NCI-H1436 treated with DMSO at 0.1 percent for 48 hours (cell line): Measurements from ENCODE around the gene BLMH.

Experiments
- DNase-seq: peaks from one replicate; lab custom pipeline; 2025; lab: John Stamatoyannopoulos, UW

The BLMH gene

DNA sequence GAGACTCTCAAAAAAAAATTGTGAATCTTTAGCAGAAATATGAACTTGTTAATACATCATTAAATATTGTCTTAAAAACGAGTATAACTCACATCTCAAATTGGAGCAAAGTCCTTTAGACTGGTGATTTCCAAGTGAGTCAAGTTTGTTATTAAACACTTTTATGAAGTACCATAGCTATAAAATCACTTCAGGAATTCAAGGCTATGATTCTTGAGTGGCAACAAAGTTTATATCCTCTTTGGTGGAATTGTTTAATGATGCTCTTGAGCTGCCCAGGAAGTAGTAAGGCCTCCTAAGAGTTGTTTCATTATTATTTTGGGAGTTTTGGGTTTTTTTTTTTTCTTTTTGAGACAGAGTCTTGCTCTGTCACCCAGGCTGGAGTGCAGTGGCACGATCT lies 16.7 kb upstream of the BLMH start:
- no peak for DNase-seq

DNA sequence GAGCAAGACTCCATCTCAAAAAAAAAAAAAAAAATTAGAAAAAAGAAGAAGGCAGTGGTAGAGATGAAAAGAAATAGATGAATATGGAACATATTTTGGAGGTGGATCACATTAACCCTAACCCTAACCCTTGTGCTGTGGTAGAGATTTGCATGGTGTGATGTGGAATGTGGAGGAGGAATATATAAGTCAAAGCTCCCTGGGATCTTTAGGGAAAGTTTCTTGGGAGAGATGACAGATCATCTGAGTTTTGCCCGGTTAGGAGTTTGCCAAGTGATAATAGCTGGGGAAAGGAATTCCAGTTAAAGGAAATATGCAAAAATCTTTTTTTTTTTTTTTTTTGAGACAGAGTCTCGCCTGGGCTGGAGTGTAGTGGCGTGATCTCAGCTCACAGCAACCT lies 13.0 kb upstream of the BLMH start:
- no peak for DNase-seq

DNA sequence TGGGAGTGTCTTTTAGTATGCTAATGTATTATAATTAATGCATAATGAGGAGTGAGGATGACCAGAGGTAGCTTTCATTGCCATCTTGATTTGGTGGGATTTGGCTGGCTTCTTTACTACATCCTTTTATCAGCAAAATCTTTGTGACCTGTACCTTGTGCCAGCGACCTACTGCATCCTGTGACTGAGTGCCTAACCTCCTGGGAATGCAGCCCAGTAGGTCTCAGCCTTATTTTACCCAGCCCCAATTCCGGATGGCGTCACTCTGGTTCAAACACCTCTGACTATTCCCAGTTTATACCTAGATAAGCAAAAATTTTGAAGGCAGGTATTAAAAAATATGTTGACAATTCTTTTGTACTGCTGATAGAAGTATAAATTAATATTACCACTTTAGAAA lies 10.5 kb upstream of the BLMH start:
- no peak for DNase-seq

DNA sequence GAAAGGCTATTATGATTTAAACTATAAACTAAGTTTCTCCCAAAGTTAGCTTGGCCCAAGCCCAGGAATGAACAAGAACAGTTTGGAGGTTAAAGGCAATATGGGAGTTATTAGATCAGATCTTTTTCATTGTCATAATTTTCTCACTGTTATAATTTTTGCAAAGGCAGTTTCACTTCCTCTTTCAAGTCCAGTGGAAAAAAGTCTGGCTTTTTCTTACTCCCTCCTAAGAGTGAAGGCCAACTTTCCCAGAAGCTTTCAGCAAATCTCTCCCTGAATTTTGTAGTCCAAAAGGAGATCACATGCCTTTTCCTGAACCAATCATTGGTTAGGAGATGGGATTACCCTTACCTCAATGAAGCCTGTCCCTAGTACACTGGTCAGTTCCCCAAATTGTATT lies 9.1 kb upstream of the BLMH start:
- no peak for DNase-seq

DNA sequence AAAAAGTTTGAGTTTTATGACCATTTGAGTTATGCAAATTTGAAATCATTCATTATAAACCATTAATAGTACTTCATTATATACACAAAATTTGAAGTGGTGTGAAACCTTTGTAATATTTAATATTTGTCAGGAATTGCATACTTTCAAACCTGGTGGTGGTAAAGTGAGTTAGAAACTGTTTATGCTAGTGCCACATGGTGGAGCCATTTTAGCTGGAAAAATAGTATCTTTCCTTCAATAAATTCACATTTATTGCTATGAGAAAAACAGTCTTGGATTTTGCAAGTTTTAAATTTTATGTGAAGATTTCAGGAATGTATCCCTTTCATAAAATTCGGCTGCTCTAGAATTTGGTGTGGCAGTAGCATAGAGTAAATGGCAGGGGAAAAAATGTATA lies 7.3 kb upstream of the BLMH start:
- no peak for DNase-seq

DNA sequence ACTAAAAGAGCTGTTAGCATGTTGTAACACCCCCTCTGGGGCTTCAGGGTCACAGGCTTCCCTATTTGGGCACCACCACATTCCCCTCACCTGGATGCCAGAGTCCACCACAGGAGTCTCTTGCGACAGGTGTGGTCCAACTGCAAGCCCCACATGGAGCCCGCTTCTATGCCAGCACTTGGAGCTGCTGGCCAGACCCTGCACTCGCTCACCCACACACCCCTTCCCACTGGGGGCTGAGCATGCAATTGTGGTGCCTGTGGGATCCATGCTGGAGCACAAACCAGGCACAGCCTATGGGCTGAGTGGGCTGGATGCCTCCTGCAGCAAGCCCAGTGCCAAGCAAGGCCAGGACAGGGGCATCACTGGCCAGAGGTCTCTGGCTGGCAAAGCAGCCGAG lies 6.0 kb upstream of the BLMH start:
- no peak for DNase-seq

DNA sequence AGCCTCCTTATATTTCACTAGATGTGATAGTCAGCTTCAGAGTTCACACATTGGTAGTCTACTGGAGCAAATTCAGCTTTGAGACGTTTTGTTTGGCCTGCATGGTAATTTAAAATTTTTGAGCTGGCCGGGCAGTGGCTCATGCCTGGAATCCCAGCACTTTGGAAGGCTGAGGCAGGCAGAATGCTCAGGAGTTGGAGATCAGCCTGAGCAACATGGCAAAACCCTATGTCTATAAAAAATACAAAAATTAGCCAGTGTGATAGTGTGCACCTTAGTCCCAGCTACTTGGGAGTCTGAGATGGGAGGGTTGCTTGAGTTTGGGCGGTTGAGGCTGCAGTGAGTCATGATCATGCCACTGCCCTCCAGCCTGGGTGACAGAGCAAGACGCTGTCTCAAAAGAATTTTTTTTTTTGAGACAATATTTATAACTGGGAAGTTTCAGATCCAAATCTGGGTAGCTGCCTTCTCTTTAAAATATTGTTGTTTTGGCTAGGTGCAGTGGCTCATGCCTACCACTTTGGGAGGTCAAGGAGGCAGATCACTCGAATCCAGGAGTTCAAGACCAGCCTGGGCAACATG lies 4.8 kb upstream of the BLMH start:
- no peak for DNase-seq

DNA sequence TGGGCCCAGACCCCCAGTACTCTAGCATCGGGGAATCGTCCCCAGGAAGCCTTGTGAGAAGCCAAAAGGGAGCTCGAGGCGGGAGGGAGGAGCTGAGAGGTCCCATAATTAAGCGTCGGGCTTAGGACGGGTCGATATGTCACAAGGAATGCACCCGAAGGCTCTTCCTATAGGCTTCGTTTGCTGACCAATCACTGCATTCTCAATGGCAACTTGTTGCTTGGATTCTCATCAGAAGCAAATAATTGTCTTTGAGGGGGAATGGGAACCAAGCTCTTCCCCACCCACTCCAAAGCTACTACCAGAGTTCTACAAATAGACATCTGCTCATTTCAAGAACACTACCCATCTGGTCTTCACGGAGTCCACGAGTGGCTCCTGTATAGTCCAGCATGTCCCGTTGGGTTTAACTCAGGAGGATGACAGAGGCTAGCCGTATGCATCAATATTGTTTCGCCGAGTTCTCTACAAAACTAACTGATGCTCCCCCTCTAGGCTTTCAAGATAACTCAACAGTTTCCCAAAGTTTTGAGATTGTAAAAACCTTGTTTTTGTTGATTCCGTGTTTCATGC lies 628 bp upstream of the BLMH start:
- DNase-seq, result no peak

DNA sequence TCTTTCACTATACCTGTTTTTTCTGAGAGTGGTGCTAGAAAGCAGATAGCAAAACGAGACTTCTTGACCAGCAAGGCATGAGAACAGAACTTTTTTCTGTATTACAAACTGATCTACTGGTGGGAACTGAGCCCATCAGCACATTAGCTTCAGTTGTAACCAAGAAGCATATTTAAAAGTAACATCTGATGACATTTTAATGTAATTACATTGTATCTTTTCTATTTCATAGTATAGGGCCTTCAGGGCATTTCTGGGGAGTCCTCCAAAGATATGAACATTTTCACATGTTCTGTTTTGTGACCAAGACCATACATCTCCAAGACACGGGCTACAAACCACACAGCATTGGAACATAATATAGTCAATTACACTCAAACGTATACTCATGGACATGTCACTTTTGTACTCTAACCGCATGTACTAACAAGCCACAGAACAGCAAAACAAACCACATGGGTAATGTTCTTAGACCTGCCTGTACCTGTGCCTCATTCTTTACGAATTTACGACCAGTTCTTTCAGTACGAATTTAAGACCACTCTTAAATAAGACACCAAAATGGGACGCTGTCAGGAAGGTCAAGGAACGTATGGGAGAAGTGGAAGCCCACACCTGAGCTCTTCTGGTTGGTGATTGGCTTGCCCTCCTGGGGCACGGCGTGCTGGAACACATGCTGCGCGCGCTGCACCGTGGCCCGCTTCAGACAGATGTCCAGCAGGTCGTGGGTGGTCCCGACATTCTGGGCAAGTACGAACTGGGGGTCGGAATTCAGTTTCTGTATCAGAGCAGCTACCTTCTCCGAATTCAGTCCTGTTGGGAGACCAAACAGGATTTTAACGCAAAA lies 825 bp downstream of the BLMH start:
- no peak for DNase-seq

DNA sequence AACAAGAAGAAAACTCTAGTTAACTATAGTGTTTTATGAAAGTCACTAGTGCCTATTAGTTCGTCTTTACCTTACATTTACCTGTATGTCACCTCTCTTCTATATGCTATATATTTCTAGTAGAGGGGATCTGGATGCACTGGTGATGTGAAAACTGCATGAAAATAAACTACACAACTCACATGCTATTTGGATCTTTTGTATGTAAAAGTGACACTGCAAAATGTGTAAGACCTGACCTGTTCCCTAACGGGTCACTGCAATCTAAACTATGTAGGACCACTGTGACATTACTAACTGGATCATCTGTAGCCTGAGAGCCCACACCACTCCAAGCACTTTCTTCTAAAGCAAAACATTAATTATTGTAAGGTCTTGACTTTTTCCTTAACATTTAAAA lies 1.7 kb downstream of the BLMH start:
- no peak for DNase-seq

DNA sequence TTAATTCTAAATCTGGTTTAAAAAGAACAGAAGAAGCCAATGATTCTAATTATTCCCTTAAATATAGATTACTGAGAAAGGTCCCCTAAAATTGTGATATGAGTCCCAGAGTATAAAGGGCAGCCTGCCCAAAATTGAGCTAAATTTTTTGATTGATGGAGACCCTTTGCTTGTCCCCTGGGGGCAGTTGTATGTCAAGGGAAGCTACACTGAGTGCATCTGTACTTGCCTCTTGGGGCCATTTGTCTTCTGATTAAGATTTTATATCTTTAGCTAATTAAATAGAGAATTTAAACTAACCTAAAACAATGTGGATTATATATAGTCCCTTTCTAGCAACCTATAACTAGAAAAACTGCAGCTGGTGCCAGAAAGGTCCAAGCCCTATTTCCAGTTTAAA lies 12.6 kb downstream of the BLMH start:
- no peak for DNase-seq

DNA sequence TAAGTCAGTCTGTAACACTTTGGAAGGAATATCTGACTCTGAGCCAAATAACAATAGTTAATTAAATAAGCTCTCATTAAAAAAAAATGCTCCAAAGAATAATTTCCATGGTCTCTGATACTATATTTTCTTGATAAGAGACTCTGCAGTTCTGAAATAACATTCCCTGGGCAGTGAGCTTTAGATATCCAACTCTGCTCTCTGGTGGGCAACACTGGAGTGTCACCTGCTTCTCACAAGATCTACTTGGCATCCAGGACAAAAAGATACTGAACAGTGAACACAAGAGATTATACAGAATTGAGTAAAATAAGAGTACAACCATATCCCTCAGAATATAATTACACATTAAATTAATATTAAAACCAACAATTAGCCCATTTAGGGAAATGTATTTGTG lies 13.7 kb downstream of the BLMH start:
- no peak for DNase-seq

DNA sequence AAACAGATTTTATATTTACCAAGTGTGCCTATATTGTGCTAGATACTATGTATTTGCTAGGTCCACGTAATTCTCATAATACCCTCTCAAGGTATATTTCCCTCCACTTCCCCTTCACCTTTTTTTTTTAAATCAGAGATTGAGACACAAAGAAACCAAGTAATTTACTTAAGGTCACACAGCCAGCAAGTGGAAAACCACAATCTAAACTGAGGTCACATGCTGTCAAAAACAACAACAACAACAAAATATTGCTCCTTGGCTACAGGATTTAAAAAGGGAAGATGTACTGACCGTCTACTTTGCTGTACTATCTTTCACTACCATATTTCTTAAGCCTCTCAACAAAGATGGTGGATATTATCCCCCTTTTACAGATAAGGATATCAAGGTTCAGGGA lies 15.8 kb downstream of the BLMH start:
- no peak for DNase-seq

DNA sequence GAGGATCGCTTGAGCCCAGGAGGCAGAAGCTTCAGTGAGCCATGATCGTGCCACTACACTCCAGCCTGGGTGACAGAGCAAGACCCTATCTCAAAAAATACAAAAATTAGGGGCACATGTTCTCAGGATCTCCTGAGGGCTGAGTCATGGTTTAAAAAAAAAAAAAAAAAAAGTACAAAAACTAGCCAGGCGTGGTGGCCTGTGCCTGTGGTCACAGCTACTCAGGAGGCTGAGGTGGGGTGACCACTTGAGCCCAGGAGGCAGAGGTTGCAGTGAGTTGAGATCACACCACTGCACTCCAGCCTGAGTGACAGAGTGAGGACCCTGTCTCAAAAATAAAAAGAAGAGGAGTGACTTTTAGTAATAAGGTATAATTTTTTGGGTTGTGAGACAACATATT lies 16.9 kb downstream of the BLMH start:
- no peak for DNase-seq

DNA sequence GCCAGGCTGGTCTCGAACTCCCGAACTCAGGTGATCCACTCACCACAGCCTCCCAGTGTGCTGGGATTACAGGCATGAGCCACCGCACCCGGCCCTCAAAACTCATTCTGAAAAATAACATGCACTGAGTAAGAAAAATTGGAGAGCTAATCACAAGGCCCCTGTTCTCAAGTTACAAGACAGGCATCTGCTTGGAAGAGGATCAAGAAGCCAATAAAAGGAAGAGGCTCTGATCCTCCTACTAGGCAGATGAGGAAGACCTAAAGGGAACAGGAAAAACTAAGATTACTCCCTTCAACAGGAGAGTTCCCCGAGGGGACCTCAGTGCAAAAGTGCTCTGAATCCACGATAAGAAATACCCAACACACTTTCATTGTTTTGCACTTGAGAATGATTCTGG lies 18.4 kb downstream of the BLMH start:
- no peak for DNase-seq

DNA sequence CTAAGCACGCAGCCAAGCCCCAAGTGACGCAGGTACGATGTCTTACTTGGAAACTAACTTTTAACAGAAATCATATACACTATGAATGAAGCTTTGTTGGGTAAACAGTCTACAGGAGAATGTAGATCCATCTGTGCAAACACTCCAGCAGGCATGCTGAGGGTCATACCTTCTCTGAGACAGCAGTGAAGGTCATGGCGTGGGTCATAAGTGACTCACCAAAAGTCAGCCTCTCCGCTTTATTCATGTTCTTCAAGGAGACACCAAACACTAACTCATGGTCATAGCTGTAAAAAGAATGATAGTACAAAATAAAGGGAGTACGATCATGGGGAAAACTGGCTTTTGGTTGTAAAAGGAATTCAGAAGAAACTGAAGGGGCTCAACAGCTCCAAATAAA lies 20.6 kb downstream of the BLMH start:
- DNase-seq, result no peak

DNA sequence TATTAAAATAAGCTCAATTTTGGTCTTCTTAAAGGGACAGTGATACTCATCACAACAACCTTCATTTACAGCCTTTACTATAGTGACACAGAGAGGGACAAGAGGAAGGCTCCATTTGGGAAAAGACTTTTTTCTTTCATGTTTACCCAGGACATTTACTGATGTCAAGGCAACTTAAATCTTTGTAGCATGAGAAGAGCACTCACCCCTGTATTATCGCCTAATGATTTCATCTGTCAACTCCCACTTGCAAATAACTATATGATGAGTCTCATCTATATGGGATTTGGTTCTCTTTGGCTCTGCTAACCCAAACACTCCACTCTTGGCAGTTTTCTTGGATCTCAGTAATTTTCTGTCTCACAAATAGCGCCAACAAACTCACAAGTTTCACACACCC lies 24.1 kb downstream of the BLMH start:
- no peak for DNase-seq

DNA sequence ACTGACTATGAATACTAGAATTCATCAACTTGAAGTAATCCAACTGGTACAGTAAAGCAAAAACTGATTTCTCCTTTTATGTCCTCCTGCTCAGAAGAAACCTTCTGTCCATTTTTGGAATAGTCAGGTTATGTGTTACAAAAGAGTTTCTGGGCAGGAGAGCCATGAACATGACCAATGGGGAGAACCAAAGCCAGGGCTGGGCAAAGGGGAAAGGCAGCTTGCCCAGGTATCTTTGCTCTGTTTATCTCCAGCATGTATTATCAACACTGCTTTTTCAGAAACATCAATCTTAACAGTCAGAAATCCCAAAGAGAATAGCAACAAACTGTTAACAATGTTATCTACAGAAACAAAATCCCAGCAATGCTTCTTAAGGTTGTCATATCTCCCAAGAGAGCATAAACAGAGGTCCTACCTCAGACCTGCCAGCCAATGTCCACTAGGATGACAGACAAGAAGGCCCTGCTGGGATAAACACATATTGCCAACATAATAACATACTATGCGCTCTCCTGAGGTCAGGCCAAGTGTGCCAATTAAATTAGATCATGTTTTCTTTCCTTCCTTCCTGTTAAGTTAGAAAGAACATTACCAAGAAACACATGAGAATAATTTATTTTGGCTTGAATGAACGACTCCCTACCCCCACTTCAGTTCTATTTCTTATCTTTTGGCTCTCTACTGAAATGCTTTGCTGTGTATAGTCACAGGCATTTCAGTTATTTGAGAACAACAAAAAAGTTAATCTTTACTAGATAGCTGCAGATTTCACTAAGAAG lies 28.0 kb downstream of the BLMH start:
- DNase-seq, result no peak

DNA sequence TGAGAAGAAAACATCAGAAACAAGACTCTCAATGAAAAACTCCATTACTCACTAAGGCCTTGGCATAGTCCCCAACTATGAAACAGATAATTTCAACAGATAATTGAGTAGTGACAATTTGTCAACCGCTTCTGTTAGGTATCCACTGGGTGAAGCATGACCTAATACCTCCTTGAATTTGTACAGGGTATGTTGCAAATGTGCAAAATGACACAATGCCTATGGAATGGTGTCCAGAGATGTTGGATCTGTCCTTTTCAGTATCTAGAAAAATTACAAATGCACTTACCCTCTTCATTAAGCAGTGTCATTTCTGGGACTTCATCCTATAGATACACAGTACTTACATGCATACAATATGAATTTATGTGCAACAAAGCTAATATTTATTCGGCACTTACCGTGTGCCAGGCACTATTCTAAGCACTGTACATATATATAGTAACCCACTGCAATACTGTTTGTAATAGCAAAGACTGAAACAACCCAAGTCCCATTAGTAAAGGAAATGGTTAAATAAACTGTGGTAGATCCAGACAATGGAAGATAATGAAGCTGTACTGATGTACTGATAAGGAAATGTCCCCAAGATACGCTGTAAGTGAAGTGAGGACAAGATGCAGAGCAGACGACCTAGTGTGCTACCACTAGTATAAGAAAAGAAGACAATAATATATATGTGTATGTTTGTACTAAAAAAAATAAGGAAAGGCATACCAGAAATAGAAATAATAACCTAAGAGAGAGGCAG lies 34.8 kb downstream of the BLMH start:
- DNase-seq, result no peak

DNA sequence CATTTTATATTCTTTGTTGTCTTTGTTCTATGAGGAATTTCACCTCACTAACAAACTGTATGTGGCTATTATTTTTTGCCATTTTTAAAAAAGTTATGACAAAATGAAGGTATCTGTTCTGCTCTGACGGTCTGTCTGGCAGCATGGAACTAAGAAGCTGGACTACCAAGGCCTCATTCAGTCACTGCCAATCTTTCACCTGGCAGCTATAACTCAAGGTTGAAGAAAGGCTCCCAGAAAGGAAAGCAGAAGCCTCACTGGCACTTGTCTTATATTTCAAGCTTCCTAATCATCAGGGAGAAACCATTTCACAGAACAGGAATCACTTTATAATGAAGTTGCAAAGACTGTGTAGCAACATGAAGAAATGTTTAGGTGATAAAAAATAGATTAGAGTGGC lies 37.6 kb downstream of the BLMH start:
- no peak for DNase-seq

DNA sequence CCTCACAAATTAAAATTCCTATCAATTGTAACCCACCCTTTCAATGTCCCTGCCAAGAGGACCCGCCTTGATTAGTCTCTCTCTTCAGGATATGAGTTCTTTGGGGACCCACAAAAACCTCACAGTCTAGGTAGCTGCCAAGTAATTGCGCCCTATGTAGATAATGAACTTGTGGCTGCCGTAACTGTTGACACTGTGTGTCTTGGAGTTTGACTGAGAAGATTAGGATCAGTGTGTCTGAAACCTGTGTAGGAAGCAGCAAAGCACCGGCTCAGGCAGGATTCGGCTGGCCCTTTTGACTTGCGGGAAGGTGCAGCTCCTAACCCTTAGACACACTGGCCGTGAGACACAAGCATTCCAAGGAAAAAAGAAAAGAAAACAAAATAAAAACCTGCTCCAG lies 38.4 kb downstream of the BLMH start:
- no peak for DNase-seq

DNA sequence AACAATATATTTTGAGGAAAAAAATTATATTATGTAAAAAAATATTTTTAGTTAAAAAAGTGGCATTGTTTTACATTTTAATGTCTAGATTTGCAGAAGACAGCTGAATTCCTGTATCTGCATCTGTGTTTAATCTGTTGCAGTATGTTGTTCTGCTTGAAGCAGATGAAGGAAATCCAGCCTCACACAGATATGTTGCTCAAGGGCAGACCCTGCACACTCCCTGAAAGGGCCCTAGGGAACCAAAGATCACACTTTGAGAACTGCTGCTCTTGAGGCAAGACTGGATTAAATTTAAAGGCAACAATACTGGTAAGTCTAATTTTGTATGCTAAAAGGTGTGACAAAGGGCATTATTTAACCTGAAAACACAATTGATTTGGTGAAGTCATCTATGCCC lies 39.8 kb downstream of the BLMH start:
- DNase-seq, result no peak
